ENCODE results near the gene SPTBN2.
A peak's percentile ranks its signal among the peaks of the same experiment; 100 is the strongest.

SPTBN2 gene

GRCh38 chr11:66716996-66717395 lies 12.0 kb downstream of the SPTBN2 start:
- no peak for TF ChIP-seq EGR1 (IDR thresholded peaks at IDR 0.05)
- no peak for TF ChIP-seq CREB1 (IDR thresholded peaks at IDR 0.05; ENCODE audit: low read depth)
- TF ChIP-seq YY1 (IDR thresholded peaks at IDR 0.05; ENCODE audit: low read depth): no peak
- TF ChIP-seq ZBTB7A (IDR thresholded peaks at IDR 0.05; ENCODE audit: low read depth): no peak
- TF ChIP-seq MAX (IDR thresholded peaks at IDR 0.05): no peak
- no peak for TF ChIP-seq RAD21 (IDR thresholded peaks at IDR 0.05; ENCODE audit: low read depth)
- no peak for TF ChIP-seq EP300 (IDR thresholded peaks at IDR 0.05; ENCODE audit: borderline replicate concordance)
- no peak for TF ChIP-seq USF1 (IDR thresholded peaks at IDR 0.05)
- TF ChIP-seq FOXM1 (IDR thresholded peaks at IDR 0.05; ENCODE audit: borderline replicate concordance, low read depth): no peak
- no peak for TF ChIP-seq TCF12 (IDR thresholded peaks at IDR 0.05; ENCODE audit: low read depth)

DNA sequence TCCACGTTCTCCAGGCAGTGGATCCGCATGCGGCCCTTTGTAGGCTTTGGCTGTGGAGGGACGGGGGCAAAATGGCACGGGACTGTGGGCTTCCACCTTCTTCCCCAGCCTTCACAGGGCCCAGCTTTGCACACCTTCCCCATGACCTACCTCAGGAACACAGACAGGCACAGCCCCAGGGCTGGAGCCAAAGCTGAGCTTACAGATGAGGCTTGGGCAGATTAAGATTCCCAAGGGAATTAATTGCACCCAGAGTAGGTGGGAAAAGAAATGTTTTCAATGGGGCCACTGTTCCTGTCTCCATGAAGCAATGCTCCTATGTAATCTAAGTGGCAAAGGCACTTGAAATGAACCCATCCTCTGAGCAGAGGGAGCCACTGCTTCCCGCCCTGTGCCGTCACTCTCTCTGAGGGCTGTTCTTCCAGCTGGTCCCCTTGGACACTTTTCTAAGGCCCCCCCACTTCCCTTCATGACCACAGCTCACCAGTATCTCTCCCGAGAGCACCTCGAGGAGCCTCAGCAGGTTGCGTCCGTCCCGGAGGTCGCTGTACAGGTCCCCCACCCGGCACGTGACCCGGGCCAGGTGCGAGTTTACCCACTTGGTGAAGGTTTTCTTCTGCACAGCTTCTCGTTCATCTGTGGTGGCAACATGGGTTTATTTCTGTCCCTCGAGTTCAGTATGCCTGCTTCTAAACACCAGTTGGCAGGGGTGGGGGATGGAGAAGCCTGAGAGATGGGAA lies 13.5 kb downstream of the SPTBN2 start:
- TF ChIP-seq MAX (IDR thresholded peaks at IDR 0.05) (no peak), YY1 (IDR thresholded peaks at IDR 0.05; ENCODE audit: low read depth) (no peak)

GRCh38 chr11:66713746-66714480 lies 15.1 kb downstream of the SPTBN2 start:
- no peak for TF ChIP-seq TEAD4 (IDR thresholded peaks at IDR 0.05)
- no peak for TF ChIP-seq REST (IDR thresholded peaks at IDR 0.05; ENCODE audit: low read depth)
- no peak for TF ChIP-seq CREB1 (IDR thresholded peaks at IDR 0.05; ENCODE audit: low read depth)
- TF ChIP-seq MAX (IDR thresholded peaks at IDR 0.05): no peak
- TF ChIP-seq TAF1 (IDR thresholded peaks at IDR 0.05; ENCODE audit: low read depth): no peak
- TF ChIP-seq RAD21 (IDR thresholded peaks at IDR 0.05; ENCODE audit: low read depth): no peak
- no peak for TF ChIP-seq ZBTB7A (IDR thresholded peaks at IDR 0.05; ENCODE audit: low read depth)

DNA sequence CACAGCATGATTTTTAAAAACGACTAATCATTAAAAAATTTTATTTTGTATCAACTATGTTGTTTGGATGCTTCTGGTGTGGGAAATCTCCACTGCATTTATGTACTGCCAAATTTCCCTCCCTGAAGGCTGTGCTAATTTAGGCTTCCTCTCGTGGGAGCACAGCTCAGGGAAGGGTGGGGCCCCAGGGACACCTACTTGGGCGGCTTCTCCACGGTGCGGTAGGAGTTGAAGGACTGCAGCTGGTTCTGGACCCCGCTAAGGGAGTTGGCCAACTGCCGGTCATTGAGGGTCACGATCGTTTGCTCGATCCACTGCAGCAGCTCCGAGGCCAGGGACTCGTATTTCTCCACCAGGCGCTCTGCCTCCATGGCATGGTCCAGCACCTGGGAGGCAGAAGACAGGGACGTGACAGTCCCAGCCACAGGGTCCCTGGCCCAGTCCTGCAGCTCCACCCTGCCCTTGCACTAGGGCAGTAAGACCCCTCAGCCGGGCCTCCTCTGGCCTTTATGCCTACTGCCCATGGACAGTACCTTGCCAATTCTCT lies 18.6 kb downstream of the SPTBN2 start:
- TF ChIP-seq YY1 (IDR thresholded peaks at IDR 0.05; ENCODE audit: low read depth) (no peak), MAX (IDR thresholded peaks at IDR 0.05) (no peak), CEBPB (IDR thresholded peaks at IDR 0.05) (no peak), NFIC (IDR thresholded peaks at IDR 0.05) (no peak), EGR1 (IDR thresholded peaks at IDR 0.05) (no peak), CREB1 (IDR thresholded peaks at IDR 0.05; ENCODE audit: low read depth) (no peak), ZBTB7A (IDR thresholded peaks at IDR 0.05; ENCODE audit: low read depth) (no peak), EP300 (IDR thresholded peaks at IDR 0.05; ENCODE audit: borderline replicate concordance) (no peak)

GRCh38 chr11:66708701-66709100 lies 20.3 kb downstream of the SPTBN2 start:
- TF ChIP-seq NFIC (IDR thresholded peaks at IDR 0.05): no peak
- no peak for TF ChIP-seq REST (IDR thresholded peaks at IDR 0.05; ENCODE audit: low read depth)

- TF ChIP-seq FOXM1 (IDR thresholded peaks at IDR 0.05; ENCODE audit: borderline replicate concordance, low read depth) (no peak), TEAD4 (IDR thresholded peaks at IDR 0.05) (peak; percentile 72), EGR1 (IDR thresholded peaks at IDR 0.05) (peak; percentile 53; the same call in 1 of the 2 replicates), REST (IDR thresholded peaks at IDR 0.05; ENCODE audit: low read depth) (no peak), CEBPB (IDR thresholded peaks at IDR 0.05) (no peak), RAD21 (IDR thresholded peaks at IDR 0.05; ENCODE audit: low read depth) (no peak), ZBTB7A (IDR thresholded peaks at IDR 0.05; ENCODE audit: low read depth) (no peak), USF1 (IDR thresholded peaks at IDR 0.05) (no peak), MAX (IDR thresholded peaks at IDR 0.05) (peak; percentile 78), CREB1 (IDR thresholded peaks at IDR 0.05; ENCODE audit: low read depth) (no peak), YY1 (IDR thresholded peaks at IDR 0.05; ENCODE audit: low read depth) (no peak), EP300 (IDR thresholded peaks at IDR 0.05; ENCODE audit: borderline replicate concordance) (no peak), NFIC (IDR thresholded peaks at IDR 0.05) (no peak)
These were observed 20.9 kb downstream of the SPTBN2 start for GRCh38 chr11:66708094-66708493.

Measured in Ishikawa (cell line).